Activated CD4-positive, alpha-beta T cell treated with anti-CD3 and anti-CD28 coated beads, Interleukin-2, amount 10 ng/mL, durations not matched to agents 24 days and 14 days (primary cell): ENCODE data around the gene CALML3. TPM values are rescaled to one million over a fixed set of nuclear protein-coding genes. Genes with fewer than 3 reads are reported as not detected.
"Not testable (repeated sequence)": the region's sequence is repeated elsewhere in the genome, so short reads cannot be mapped to it uniquely, and the experiment has no call there.

Experiments
- DNase-seq: peaks from one replicate; pipeline ENCODE4 v3.0.0; 2022
- H3K27ac Mint-ChIP-seq: one replicate; pipeline ENCODE4 v1.8.0; 2022; ENCODE audit warnings: mild to moderate bottlenecking, mixed read lengths
- H3K27me3 Mint-ChIP-seq: one replicate; pipeline ENCODE4 v1.8.0; 2022; ENCODE audit warnings: mixed read lengths
- H3K36me3 Mint-ChIP-seq: one replicate; pipeline ENCODE4 v1.8.0; 2022; ENCODE audit warnings: low read depth, mild to moderate bottlenecking, mixed read lengths
- H3K4me1 Mint-ChIP-seq: one replicate; pipeline ENCODE4 v1.8.0; 2021; ENCODE audit warnings: mixed read lengths
- H3K4me3 Mint-ChIP-seq: one replicate; pipeline ENCODE4 v1.8.0; 2022; ENCODE audit warnings: mild to moderate bottlenecking, moderate library complexity, mixed read lengths
- H3K9me3 Mint-ChIP-seq: one replicate; pipeline ENCODE4 v1.8.0; 2021; ENCODE audit warnings: mixed read lengths
- intact Hi-C: fragments of 100-400 bp; cut with micrococcal nuclease; formaldehyde crosslinking; loops from one replicate; pipeline ENCODE4 v1.15.1; 2023
- total RNA-seq: library from RNA; stranded (reverse); gene quantifications from 2 replicates; pipeline ENCODE4 v1.2.3, GENCODE V29; 2022

CALML3 gene
- total RNA-seq, 1 donor from 2014 or later: not detected

DNA sequence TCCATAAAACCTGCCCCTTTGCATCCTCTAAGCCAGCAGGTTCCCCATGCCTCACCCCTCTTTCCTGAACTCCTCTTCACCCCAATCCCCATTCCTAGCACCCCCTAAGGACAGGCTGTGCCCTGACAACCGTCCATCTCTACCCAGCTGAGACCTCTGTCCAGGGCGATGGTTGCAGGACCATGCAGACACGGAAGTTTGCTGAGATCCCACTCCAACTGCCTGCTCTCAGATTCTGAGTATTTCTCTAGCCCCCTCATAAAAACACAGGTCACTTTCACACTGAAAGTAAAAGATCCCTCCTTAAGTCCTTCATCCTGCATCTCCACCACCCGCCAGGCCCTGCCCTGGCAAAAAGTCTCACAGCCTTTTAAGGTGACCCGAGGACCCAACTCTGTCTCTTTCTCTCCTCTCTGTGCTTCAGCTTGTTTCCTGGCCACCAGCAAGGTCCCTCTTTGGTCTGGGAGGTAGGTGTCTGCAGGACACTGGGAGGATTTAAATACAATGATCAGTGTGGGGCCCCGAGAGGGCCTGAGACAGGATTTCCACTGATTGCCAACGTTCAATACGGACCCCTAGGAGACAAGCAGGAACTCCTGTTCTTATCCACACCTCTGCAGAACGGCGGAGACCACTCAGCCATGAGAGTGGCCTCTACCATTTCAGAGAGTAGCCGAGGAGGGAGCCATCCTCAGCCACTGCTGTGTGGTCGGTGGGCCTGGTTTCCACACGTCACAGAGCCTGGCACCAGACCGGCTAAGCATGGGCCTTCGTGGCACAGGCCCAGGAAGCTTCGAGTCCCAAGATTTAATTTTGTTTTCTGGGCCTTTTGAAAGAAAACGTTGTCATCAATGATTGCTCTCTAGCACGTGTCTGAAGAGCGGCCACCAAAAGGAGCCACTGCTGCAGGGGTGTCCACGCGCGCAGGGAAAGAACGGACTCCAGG is 27.9 kb downstream of the CALML3 start:
- Mint-ChIP-seq H3K27ac (peak overlapping the region; percentile 86), H3K4me1 (peaks cover 27% of the 10 kb centered on the region), H3K4me3 (peak overlapping the region; percentile 49), H3K36me3 (no peaks in the 10 kb centered on the region), H3K9me3 (no peaks in the 10 kb centered on the region), H3K27me3 (peaks cover 6% of the 10 kb centered on the region)
- intact Hi-C loops: loop anchor here (1.0 kb wide), 1 partner anchor 105 kb away; no protein-coding TSS in a partner anchor
- no peak for DNase-seq

DNA sequence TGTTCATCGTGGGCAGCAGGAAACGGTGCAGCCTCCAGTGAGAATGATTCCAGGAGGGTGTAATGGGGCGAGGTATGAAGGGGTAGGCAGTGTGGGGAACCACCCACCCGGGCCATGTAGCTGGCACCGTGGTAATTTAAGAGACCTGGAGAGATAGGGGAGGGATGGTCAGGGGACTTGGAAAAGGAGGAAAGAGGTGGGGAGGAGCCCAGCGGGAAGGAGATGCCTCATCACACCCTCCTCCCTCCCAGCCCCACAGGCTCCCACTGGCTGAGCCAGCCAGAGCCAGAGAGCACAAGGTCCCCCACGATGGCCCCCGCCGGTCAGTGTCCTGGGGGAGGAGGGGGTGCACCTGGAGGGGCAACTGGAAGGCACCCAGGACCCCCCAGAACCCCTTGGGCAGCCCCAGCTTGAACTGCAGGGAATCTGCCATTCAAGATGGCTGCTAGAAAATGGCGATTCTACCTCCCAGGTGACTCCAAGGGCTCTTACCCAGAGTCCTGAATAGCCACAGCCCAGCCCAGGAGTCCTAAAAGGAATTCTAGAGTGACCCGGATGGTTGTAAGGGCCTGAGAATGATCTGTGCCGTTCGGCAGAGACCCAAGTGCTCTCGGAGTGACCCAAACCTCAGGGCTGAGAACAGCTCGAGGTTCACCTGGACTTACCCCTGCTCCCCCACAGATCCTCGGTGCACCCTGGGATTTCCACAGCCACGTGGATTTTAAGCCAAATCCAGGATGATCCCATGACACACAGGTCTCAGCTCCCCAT is 28.8 kb downstream of the CALML3 start:
- peaks cover 6% of the 10 kb centered on the region for H3K27me3 Mint-ChIP-seq
- no peaks in the 10 kb centered on the region for H3K9me3 Mint-ChIP-seq
- H3K4me1 Mint-ChIP-seq: peaks cover 27% of the 10 kb centered on the region
- no peaks in the 10 kb centered on the region for H3K36me3 Mint-ChIP-seq
- no peak for DNase-seq
- no peak overlapping the region for H3K4me3 Mint-ChIP-seq
- intact Hi-C loops: no loop called here
- H3K27ac Mint-ChIP-seq: no peak overlapping the region

DNA sequence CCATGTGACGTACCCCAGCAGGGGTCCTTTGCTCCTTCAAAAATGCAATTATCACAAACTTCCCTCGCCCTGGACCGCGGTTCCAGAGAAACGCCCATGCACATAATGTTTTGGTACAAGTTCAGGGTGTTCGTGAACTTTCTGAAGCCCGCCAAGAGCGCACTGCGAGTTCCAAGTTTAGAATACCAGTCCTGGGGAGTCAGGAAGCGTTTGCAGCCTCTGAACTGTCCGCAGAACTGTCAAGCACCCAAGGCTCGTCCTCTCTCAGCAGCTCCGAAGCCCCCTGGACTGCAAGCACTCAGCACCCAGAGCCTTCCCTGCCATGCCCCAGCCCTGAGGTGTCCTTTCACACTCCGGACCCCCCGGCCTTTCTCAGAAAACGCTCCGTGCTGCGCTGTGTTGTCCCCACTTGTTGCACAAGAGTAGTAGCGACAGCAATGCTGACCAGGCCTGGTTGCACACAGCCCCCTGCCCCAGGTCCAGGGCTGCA is 30.3 kb downstream of the CALML3 start:
- DNase-seq: no peak
- Mint-ChIP-seq H3K4me3 (no peak overlapping the region), H3K27ac (no peak overlapping the region), H3K36me3 (no peaks in the 10 kb centered on the region), H3K9me3 (no peaks in the 10 kb centered on the region), H3K4me1 (peaks cover 27% of the 10 kb centered on the region), H3K27me3 (peaks cover 8% of the 10 kb centered on the region)
- intact Hi-C loops: no loop called here

DNA sequence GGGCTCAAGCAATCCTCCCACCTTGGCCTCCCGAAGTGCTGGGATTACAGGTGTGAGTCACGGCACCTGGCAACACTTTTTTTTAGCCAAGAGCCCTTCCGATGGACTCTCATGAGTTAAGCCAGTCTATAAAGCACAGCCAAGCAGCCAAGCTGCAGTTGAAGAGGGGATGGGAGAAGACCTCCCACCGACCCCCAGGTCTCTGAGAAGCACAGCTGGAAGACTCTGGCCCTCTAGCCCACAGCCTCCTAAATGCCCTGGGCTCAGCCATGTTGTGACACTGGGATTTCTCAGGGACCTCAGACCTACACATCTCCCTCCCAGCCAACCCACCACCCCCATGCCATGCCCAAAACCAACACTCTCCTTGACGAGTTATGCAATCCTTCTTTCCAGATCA is 31.1 kb downstream of the CALML3 start:
- no peaks in the 10 kb centered on the region for H3K36me3 Mint-ChIP-seq
- no peaks in the 10 kb centered on the region for H3K9me3 Mint-ChIP-seq
- H3K27ac Mint-ChIP-seq: no peak overlapping the region
- peaks cover 10% of the 10 kb centered on the region for H3K27me3 Mint-ChIP-seq
- H3K4me3 Mint-ChIP-seq: no peak overlapping the region
- peaks cover 26% of the 10 kb centered on the region for H3K4me1 Mint-ChIP-seq
- intact Hi-C loops: no loop called here
- no peak for DNase-seq

DNA sequence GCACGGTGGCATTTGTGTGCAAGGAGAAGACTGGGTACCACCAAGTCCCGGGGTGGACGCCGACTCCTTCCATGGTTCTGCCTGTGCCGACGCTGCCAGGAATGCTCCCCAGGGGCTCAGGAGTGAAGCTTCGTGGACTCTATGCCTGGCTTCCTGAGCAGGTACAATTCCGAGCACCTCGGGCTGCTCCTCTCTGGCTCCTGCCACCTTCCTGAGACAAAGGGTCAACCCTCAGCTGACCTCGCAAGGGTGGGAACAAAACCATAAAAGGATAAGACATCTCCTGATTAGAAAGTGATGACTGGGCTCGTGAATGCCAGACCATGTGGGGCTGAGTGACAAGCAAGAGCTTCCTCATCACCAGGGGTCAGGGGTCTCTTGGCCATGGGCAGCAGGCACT is 31.8 kb downstream of the CALML3 start:
- H3K27ac Mint-ChIP-seq: no peak overlapping the region
- no peak overlapping the region for H3K4me3 Mint-ChIP-seq
- DNase-seq: no peak
- no peaks in the 10 kb centered on the region for H3K36me3 Mint-ChIP-seq
- H3K4me1 Mint-ChIP-seq: peaks cover 20% of the 10 kb centered on the region
- intact Hi-C loops: no loop called here
- no peaks in the 10 kb centered on the region for H3K9me3 Mint-ChIP-seq
- H3K27me3 Mint-ChIP-seq: peaks cover 10% of the 10 kb centered on the region

DNA sequence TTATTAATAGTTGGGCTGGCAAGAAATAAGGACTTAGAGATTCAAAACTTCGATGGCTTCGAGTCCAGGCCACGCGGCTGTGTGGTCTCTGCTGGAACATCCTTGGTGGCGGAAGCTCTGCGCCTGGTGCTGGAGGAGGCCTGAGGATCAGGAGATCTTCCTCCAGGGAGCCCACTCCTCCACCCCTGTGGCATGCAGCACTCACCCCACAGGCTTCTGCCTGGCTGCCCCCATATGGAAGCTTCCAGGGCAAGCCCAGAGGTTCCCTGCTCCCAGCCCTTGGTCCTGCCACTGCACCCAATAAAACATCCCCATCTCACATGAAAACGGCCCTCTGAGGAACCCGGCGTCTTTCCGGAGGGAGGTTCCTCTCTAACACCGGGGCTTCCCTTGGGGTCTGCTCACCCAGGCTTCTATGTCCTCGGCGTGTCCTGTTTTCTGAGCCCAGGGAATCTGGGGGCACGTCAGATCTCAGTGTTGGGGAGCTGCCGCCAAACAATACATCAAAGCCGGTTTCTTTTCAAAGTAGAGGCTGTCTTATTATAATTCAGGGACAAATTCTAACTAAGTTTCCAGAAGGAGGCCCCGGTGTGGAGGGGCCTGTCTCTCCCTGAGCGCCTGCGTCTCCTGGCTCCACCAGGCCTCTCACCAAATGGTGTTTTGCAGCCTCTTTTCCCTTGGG is 32.4 kb downstream of the CALML3 start:
- intact Hi-C loops: no loop called here
- Mint-ChIP-seq H3K36me3 (no peaks in the 10 kb centered on the region), H3K27me3 (peaks cover 12% of the 10 kb centered on the region), H3K4me1 (peaks cover 14% of the 10 kb centered on the region), H3K27ac (no peak overlapping the region), H3K9me3 (no peaks in the 10 kb centered on the region), H3K4me3 (no peak overlapping the region)
- no peak for DNase-seq

DNA sequence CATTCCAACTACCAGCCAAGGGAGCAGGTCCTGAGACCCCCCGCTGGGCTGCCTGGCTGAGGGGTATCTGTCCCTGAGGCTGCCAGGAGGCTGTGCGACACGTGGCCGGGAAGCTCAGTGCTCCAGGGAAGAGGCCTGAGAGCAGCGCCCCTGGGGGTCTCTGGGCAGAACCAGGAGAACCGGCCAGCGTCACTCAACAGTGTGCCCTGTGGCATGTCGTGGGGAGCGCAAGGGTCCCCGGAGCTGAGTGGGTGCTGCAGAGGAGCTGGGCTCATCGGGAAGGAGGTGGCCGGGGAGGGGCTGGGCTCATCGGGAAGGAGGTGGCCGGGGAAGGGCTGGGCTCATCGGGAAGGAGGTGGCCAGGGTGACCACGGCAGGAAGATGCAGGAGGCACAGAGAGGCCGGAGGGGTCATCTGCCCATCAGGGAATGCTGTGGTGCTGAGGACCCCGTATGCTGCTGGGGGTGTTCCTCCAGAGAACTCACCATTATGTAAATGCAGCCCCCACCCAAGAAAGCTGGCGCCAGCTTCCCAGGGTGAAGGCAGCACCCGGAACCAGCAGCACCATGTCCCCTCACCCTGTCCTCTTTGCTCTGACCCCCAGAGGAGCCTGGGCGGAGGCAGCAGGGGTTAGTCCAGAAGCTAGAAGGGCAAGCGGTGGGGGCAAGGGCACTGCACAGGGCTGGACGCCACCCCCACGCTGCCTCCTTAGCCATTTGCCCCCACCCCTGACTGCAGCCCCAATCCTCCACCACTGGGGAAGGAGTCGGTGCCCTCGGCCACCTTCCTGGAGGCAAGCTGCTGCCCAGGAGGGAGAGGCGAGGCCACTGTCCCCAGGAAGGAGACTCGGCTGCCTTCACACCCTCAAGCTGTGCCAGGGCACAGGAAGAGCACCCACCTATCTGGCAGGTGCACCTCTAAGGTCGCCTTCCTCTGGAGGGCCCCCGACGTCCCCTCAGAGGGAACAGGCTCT is 33.3 kb downstream of the CALML3 start:
- H3K4me1 Mint-ChIP-seq: peaks cover 7% of the 10 kb centered on the region
- H3K9me3 Mint-ChIP-seq: no peaks in the 10 kb centered on the region
- intact Hi-C loops: no loop called here
- no peak for DNase-seq
- H3K4me3 Mint-ChIP-seq: no peak overlapping the region
- H3K27me3 Mint-ChIP-seq: peaks cover 18% of the 10 kb centered on the region
- no peak overlapping the region for H3K27ac Mint-ChIP-seq
- no peaks in the 10 kb centered on the region for H3K36me3 Mint-ChIP-seq

DNA sequence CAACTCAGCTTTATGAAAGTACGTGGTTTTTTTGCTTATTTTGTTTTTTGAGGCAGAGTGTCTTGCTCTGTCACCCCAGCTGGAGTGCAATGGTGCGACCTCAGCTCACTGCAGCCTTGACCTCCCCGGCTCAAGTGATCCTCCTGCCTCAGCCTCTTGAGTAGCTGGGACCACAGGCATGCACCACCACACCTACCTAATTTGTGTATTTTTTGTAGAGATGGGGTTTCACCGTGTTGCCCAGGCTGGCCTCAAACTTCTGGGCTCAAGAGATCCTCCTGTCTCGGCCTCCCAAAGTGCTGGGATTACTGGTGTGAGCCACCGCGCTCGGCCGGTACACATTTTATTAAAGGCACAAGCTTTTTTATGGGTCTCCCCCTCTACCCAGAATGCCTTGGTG is 34.3 kb downstream of the CALML3 start:
- H3K4me3 Mint-ChIP-seq, H3K9me3 Mint-ChIP-seq, H3K4me1 Mint-ChIP-seq, H3K36me3 Mint-ChIP-seq, intact Hi-C loops, DNase-seq, H3K27ac Mint-ChIP-seq: not testable (repeated sequence)
- peaks cover 16% of the 10 kb centered on the region for H3K27me3 Mint-ChIP-seq

DNA sequence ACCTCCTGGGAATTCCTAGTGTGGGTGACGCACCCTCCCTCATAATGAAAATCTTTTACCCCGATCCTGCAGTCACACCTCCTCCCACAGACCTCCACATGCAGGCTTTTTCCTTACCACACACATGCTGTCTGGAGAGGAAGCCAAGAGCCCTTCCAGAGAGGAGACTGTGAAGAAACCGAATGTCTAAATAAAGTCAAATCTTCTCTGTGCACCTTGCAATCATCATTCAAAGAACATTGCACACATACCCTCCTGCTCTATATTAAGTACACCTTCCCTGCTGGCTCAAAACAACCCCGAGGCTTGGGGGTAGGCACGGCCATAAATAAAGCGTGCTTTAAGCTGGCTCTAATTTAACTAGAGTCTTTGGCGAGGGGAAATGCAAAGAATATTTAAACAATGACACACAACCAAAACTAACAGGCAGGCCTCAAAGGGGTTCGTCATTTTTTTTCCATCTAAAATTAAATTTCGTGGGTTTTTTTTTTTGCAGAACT is 34.9 kb downstream of the CALML3 start:
- intact Hi-C loops: no loop called here
- no peak overlapping the region for H3K27ac Mint-ChIP-seq
- H3K9me3 Mint-ChIP-seq: no peaks in the 10 kb centered on the region
- peaks cover 12% of the 10 kb centered on the region for H3K4me1 Mint-ChIP-seq
- H3K4me3 Mint-ChIP-seq: no peak overlapping the region
- DNase-seq: no peak
- H3K27me3 Mint-ChIP-seq: peaks cover 14% of the 10 kb centered on the region
- H3K36me3 Mint-ChIP-seq: no peaks in the 10 kb centered on the region

DNA sequence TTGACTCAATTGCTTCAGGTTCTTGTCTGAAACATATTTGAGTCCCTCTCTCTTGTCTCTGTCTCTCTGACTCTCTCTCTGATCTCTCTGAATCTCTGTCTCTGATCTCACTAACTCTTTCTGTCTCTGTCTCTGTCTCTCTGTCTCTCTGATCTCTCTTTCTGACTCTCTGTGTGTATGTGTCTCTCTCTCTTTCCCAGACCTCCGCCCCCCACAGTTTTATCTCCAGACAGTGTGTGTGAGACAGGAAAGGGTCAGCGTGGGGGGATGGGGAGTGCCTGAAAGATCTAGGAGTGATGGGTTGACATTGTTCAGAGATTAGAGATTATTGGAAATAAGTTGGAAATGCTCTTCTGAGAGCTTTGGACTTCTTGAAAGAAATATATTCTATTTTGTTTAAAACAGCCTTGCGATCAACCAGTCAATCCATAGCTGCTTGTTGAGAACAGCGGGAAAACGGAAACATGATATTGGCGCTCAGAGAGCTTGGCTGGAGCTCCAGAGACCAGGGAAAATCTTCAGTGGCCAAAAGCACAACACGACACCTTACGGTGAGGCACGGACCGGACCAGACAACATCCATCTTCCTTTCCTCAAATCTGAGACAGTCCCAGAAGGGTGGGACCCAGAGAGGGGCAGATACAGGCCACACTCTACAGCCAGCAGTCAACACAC is 35.5 kb downstream of the CALML3 start:
- Mint-ChIP-seq H3K27ac (no peak overlapping the region), H3K4me1 (peaks cover 16% of the 10 kb centered on the region), H3K9me3 (no peaks in the 10 kb centered on the region), H3K27me3 (peaks cover 12% of the 10 kb centered on the region), H3K4me3 (no peak overlapping the region), H3K36me3 (no peaks in the 10 kb centered on the region)
- no peak for DNase-seq
- intact Hi-C loops: no loop called here

DNA sequence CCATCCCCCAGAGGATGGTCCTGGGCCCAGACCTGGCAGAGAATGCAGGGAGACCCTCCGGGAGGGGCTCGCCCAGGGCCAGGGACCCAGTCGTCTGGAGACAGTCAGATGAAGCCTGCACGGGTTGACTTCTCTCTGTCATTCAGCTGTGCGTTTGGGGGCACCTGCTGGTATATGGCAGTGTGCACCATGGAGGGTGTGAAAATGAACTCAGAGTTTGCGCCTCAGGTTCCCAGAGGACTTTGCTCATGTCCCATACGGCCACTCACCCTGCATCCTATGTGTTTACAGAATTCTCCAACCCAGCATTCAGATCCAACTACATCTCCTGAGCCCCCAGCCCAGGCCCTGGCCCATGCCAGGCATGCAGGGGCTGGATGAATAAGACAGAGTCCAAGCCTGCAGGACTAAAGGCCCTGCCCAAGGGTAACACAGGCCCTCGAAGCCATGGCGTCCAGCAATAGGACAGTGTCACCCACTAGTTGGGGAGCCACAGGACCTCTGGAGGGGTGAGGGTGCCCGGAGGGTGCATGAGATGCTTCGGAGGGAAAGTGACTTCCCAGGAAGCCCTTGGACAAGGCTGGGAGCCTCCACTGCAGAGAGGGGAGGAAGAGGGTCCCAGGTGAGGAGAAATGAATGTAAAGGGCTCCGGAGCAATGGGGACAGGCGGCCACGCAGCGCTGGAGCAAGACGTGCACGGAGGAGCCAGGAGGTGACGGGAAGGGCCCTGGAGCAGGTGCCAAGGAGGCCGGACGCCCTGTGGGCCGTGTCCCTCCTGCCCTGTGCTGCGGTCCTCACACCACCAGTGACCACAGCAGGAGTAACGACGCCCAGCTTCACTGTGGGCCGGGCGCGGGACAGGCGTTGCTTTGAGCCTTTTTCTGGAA is 36.3 kb downstream of the CALML3 start:
- Mint-ChIP-seq H3K4me3 (no peak overlapping the region), H3K9me3 (no peaks in the 10 kb centered on the region), H3K4me1 (peaks cover 19% of the 10 kb centered on the region), H3K27me3 (peaks cover 12% of the 10 kb centered on the region), H3K27ac (no peak overlapping the region), H3K36me3 (no peaks in the 10 kb centered on the region)
- intact Hi-C loops: no loop called here
- no peak for DNase-seq
